Activated CD8-positive, alpha-beta memory T cell treated with anti-CD3 and anti-CD28 coated beads, Interleukin-2, amount 10 ng/mL, durations not matched to agents 7 days and 5 days (primary cell): ENCODE measurements around the gene FKBP3. TPM values are rescaled to one million over a fixed set of nuclear protein-coding genes. Genes with fewer than 3 reads are reported as not detected.
"Not testable (repeated sequence)": the region's sequence is repeated elsewhere in the genome, so short reads cannot be mapped to it uniquely, and the experiment has no call there.

Source experiments
- ATAC-seq: fragments of 150-1000 bp; cut with Tn5 transposase; one replicate; pipeline ENCODE4 v1.10.0; 2021; ENCODE audit warnings: moderate library complexity
- CTCF ChIA-PET: fragments of 350-600 bp; sonication (Branson Sonifier 250); formaldehyde crosslinking; loops from one replicate; lab custom pipeline; 2021; ENCODE audit warnings: antibody characterized with exemption; lab: Charles Lee
- DNase-seq: peaks from one replicate; pipeline ENCODE4 v3.0.0-alpha.2; 2020
- H3K27ac Mint-ChIP-seq: one replicate; pipeline ENCODE4 v1.8.0; 2021; ENCODE audit warnings: mild to moderate bottlenecking, mixed read lengths
- H3K27me3 Mint-ChIP-seq: one replicate; pipeline ENCODE4 v1.8.0; 2021; ENCODE audit warnings: mixed read lengths
- H3K36me3 Mint-ChIP-seq: one replicate; pipeline ENCODE4 v1.8.0; 2021; ENCODE audit warnings: mild to moderate bottlenecking, mixed read lengths
- H3K4me1 Mint-ChIP-seq: one replicate; pipeline ENCODE4 v1.8.0; 2021; ENCODE audit warnings: mixed read lengths
- H3K4me3 Mint-ChIP-seq: one replicate; pipeline ENCODE4 v1.8.0; 2021; ENCODE audit warnings: mild to moderate bottlenecking, moderate library complexity, mixed read lengths
- H3K9me3 Mint-ChIP-seq: one replicate; pipeline ENCODE4 v1.8.0; 2022; ENCODE audit warnings: low read depth, mixed read lengths
- total RNA-seq, 2 experiments: library from RNA; stranded (reverse); gene quantifications; one replicate each; pipeline ENCODE4 v1.2.3, GENCODE V29; 2021

FKBP3 gene
- total RNA-seq = 10 to 100 TPM; 65.2 to 72.6 TPM

DNA sequence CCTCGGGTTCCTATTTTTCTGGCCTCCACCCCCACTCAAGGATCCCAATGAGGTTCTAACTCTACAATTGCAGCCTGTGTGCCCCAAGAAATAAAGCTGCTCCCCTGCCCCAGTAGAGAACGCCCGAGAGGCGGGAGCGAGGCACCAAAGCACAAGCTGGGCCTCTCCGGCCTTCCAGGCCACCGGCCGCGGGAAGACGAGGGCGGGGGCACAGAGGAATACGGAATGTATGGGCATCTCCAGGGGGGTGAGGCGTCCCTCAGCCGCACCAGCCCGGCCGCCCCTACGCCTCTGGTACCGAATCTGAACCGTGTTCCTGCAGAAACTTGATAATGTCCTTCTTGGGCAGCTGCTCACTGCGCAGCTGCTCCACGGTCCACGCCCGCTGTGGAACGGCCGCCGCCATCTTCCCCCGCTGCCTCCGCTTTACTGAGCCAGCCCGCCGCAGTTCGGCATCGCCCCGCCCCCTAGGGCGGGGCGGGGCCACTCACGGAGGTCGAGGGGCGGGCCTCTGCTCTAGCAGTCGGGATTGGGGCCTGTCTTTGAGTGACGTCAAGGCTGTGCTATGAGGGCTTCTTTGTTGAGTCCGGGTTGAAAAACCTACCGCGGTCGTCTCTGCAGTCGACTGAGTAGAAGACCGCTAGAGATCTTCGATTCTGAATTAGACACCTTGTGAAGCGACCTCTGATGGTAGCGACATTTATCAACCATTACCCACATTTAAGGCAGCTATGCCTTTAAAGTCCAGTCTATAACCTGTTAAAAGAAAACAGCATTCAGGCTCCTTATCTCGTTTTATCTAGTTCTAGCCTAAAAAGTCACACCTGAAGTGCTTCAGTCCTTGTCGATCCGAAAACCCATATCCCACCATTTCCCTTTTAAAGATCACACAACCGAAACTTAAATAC is at the start of gene FKBP3:
Gene FKBP3, minus strand, starts transcription at position 431 of the 908 bp plus-strand sequence. Its CDS starts 25 bp downstream, at position 406.
- peaks cover 4% of the 10 kb centered on the region for H3K36me3 Mint-ChIP-seq
- H3K27me3 Mint-ChIP-seq = no peaks in the 10 kb centered on the region
- DNase-seq (peak; percentile 98), ATAC-seq (peak; percentile 92)
- H3K4me3 Mint-ChIP-seq = peak within 1 kb of the TSS; percentile 95
- peaks cover 34% of the 10 kb centered on the region for H3K4me1 Mint-ChIP-seq
- CTCF ChIA-PET = interaction anchor here (1.0 to 2.0 kb wide), 6 partner anchors 12 to 172 kb away, joined by 3 to 6 read pairs (median 4); partner anchors contain the start of genes KLHL28, MIS18BP1 and TOGARAM1
- peak within 1 kb of the TSS; percentile 100 for H3K27ac Mint-ChIP-seq
- no peaks in the 10 kb centered on the region for H3K9me3 Mint-ChIP-seq

DNA sequence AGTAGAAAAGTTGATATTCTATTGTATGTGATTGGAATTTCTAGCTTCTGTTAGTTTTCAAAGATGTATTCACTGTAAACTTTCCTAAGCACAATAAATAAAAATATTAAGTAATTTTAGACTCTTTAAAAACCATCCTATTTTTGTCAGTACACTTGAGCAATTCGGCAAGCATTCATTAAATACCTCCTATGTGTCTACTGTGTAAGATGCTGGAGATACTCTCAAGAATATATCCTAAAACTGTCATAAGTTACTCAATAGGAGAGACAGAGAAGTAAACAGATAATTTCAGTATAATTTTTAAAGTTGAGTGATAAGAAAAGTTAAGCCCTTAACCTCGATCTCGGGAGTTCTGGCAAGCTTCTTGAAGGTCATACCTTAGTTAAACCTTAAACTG is 47.5 kb upstream of the FKBP3 start:
- H3K4me1 Mint-ChIP-seq = no peaks in the 10 kb centered on the region
- CTCF ChIA-PET = no interaction called here
- H3K36me3 Mint-ChIP-seq = peaks cover 19% of the 10 kb centered on the region
- no peak for ATAC-seq
- no peaks in the 10 kb centered on the region for H3K27me3 Mint-ChIP-seq
- no peak overlapping the region for H3K4me3 Mint-ChIP-seq
- DNase-seq = no peak
- no peaks in the 10 kb centered on the region for H3K9me3 Mint-ChIP-seq
- no peak overlapping the region for H3K27ac Mint-ChIP-seq

DNA sequence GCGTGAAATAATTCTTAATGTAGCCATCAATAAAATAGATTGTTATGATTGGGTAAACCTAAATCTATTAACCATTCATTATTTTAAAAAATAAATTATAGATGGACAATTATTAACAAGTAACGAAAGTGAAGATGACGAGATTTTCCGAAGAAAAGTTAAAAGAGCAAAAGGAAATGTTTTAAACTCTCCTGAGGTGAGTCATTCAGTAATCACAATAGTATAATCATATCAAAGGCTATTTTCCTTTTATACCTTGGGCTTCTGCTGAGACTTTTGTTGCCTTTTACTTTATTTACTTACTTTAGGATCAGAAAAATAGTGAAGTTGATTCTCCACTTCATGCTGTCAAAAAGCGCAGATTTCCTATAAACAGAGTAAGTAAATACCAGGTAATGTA is 47.0 kb upstream of the FKBP3 start:
- CTCF ChIA-PET = no interaction called here
- H3K4me3 Mint-ChIP-seq = no peak overlapping the region

DNA sequence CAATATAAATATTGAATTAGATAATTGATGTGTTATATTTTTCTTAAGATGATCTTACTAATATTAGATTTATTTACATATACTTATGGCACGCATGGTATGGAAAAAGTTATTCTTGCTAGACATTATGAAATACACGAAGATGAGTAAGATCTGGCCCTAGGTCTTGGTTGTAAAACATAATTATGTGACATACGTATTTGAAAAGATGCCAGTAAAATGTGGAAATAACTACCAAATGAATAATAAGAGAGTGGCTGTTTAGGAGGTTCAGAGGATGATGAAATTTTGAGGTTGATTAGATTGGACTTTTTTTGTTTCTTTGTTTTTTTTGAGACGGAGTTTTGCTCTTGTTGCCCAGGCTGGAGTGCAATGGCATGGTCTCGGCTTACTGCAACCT is 42.8 kb upstream of the FKBP3 start:
- CTCF ChIA-PET = no interaction called here
- no peak overlapping the region for H3K4me3 Mint-ChIP-seq
- H3K9me3 Mint-ChIP-seq = no peaks in the 10 kb centered on the region
- ATAC-seq (no peak), DNase-seq (no peak)
- H3K36me3 Mint-ChIP-seq = peaks cover 11% of the 10 kb centered on the region
- H3K4me1 Mint-ChIP-seq = no peaks in the 10 kb centered on the region
- no peaks in the 10 kb centered on the region for H3K27me3 Mint-ChIP-seq
- no peak overlapping the region for H3K27ac Mint-ChIP-seq

More for the DNA sequence above, 47.0 kb upstream of the FKBP3 start:
- Mint-ChIP-seq H3K36me3 (peaks cover 15% of the 10 kb centered on the region), H3K9me3 (no peaks in the 10 kb centered on the region), H3K27ac (no peak overlapping the region), H3K4me1 (no peaks in the 10 kb centered on the region), H3K27me3 (no peaks in the 10 kb centered on the region)
- ATAC-seq = no peak
- DNase-seq = no peak

DNA sequence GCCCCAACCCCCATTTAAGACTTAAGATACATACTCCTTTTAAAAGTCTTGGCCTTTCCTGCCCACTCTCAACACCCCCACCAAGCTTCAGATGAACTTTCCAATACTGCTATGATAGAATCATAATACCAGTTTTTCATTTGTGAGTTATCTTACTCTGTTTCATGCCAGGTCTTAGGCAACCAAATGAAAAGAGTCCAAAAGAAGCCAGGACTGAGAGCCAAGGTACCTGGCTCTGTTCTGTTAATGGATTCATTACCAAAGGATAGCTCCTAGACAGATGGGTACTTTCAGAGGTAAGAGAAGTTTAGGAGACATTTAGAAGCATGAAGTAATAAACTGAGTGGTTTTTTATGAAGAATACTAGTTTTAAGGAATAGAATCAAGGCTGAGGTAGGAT is 35.6 kb upstream of the FKBP3 start:
- H3K27me3 Mint-ChIP-seq = no peaks in the 10 kb centered on the region
- H3K4me1 Mint-ChIP-seq = no peaks in the 10 kb centered on the region
- no peak overlapping the region for H3K4me3 Mint-ChIP-seq
- CTCF ChIA-PET = interaction anchor here (1.5 kb wide), 1 partner anchor 9 kb away, joined by 3 read pairs; no protein-coding TSS in a partner anchor
- H3K27ac Mint-ChIP-seq = no peak overlapping the region
- H3K9me3 Mint-ChIP-seq = no peaks in the 10 kb centered on the region
- no peak for DNase-seq
- H3K36me3 Mint-ChIP-seq = peaks cover 21% of the 10 kb centered on the region
- no peak for ATAC-seq

DNA sequence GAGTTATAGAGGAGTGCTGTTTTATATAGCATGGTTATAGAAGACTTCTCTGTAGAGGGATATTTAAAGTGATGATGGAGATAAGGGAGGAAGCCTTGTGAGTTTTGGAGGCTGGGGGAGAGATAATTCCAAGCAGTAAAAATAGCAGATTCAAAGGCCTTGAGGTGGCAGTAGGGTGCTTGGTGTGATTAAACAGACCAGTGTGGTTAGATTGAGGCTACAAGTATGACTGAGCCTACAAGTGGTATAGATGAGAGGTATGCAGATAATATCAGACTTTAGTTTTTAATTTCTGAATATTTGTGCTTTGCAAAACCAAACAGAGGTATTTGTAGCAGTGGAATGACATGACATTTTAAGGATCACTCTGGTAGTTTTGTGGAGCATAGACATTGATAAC is 21.8 kb upstream of the FKBP3 start:
- H3K9me3 Mint-ChIP-seq = no peaks in the 10 kb centered on the region
- H3K4me1 Mint-ChIP-seq = peaks cover 13% of the 10 kb centered on the region
- ATAC-seq (peak; percentile 93), DNase-seq (peak; percentile 61)
- CTCF ChIA-PET = interaction anchor here (1.4 kb wide), 1 partner anchor 113 kb away, joined by 3 read pairs; no protein-coding TSS in a partner anchor
- no peaks in the 10 kb centered on the region for H3K27me3 Mint-ChIP-seq
- peaks cover 17% of the 10 kb centered on the region for H3K36me3 Mint-ChIP-seq
- no peak overlapping the region for H3K27ac Mint-ChIP-seq
- H3K4me3 Mint-ChIP-seq = no peak overlapping the region

DNA sequence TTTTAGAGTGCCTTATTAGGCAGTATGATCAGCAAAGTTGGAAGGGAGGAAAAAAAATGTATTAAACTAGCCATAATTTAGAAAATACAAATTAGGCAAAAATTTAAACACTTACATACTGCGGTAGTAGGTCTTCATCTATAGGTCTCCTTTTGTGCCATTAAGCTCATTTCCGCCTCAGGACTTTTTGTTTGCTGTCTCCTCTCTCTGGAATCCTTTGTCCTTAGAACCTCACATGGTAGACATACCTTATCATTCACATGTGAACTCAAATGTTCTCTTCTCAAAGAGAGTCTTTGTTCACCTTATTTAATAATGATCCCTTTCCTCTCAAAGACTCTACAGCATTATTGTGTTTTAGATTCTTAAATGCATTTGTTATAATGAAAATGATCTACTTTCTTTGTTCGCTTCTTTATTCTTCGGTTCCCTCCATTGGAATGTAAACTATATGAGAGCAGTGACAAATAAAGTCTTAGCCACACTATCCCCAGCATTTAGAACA is 16.2 kb upstream of the FKBP3 start:
- no peak overlapping the region for H3K4me3 Mint-ChIP-seq
- no peaks in the 10 kb centered on the region for H3K27me3 Mint-ChIP-seq
- H3K4me1 Mint-ChIP-seq = peaks cover 3% of the 10 kb centered on the region
- no peak overlapping the region for H3K27ac Mint-ChIP-seq
- DNase-seq = no peak
- CTCF ChIA-PET = no interaction called here
- H3K36me3 Mint-ChIP-seq = peaks cover 15% of the 10 kb centered on the region
- H3K9me3 Mint-ChIP-seq = no peaks in the 10 kb centered on the region
- ATAC-seq = no peak

DNA sequence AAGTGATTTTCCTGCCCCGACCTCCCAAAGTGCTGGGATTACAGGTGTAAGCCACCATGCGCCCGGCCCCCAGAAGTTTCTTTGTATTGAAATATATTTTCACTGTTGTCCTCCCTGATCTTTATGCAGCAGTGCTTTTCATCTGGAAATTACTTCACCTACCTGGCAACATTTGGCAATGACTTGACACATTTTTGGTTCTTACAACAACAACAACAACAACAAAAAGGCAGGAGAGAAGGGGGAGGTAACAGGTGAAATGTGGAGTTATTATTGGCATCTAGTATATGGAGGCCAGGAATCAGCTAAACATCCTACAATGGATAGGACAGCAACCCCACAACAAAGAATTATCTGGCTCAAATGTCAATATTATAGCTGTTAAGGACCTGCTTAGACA is 15.3 kb upstream of the FKBP3 start:
- H3K27me3 Mint-ChIP-seq = no peaks in the 10 kb centered on the region
- H3K27ac Mint-ChIP-seq = no peak overlapping the region
- H3K9me3 Mint-ChIP-seq = no peaks in the 10 kb centered on the region

DNA sequence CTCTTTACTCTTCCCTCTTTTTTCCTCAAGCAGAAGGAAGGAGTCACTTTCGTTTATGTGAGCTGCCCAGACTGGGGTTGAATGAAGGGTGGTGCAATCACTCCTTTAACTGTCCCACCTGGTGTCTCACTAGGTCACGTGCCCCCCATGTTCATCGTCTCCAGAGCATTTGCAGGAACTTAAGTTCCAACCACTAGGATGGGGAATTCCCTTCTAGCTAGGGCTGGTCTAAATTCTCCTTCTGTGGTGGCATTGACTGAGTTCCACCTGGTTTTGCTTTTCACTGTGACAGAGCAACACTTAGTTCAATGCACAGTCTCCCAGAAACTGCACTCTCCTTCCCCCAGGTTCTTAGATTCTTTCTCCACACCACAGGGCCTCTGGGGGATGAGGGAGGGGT is 10.9 kb upstream of the FKBP3 start:
- CTCF ChIA-PET = no interaction called here
- peaks cover 24% of the 10 kb centered on the region for H3K36me3 Mint-ChIP-seq
- no peaks in the 10 kb centered on the region for H3K9me3 Mint-ChIP-seq
- H3K27ac Mint-ChIP-seq = no peak overlapping the region
- peaks cover 12% of the 10 kb centered on the region for H3K4me1 Mint-ChIP-seq
- DNase-seq (no peak), ATAC-seq (no peak)
- H3K4me3 Mint-ChIP-seq = no peak overlapping the region
- H3K27me3 Mint-ChIP-seq = no peaks in the 10 kb centered on the region

More for the DNA sequence above, 15.3 kb upstream of the FKBP3 start:
- Mint-ChIP-seq H3K4me3 (no peak overlapping the region), H3K36me3 (peaks cover 23% of the 10 kb centered on the region), H3K4me1 (peaks cover 5% of the 10 kb centered on the region)
- ATAC-seq (no peak), DNase-seq (no peak)
- CTCF ChIA-PET = no interaction called here

DNA sequence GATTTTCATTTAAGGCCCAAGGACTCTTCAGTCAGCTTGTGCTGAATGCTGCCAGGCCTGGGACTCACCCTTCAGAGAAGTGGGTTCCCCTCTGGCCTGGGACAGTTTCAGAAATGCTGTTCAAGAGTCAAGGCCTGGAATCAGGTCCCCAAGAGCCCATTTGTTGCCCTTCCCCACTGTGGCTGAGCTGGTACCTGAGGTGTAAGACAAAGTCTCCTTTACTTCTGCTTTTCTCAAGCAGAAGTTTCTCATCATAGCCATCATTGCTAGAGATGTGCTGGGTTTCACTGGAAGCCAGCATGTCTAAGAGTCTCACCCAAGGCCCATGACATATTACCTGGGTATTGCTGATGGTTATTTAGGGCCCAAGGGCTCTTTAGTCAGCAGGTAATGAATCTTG is 10.4 kb upstream of the FKBP3 start:
- Mint-ChIP-seq H3K4me3 (no peak overlapping the region), H3K27ac (no peak overlapping the region), H3K27me3 (no peaks in the 10 kb centered on the region), H3K4me1 (peaks cover 16% of the 10 kb centered on the region), H3K36me3 (peaks cover 21% of the 10 kb centered on the region), H3K9me3 (no peaks in the 10 kb centered on the region)
- ATAC-seq (no peak), DNase-seq (no peak)
- CTCF ChIA-PET = no interaction called here

DNA sequence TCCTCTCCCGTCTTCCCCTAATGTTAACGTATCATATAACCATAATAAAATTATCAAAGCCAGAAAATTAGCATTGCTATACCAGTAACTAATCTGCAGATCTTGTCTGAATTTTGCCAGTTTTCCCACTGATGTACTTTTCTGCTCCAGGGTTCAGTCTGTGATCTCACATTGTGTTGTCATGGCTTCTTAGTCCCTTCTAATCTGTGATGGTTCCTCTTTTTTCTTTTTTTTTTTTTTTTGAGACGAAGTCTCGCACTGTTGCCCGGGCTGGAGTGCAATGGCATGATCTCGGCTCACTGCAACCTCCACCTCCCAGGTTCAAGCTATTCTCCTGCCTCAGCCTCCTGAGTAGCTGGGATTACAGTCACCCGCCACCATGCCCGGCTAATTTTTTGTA is 7.8 kb upstream of the FKBP3 start:
- H3K27me3 Mint-ChIP-seq, DNase-seq, CTCF ChIA-PET, ATAC-seq, H3K4me3 Mint-ChIP-seq, H3K27ac Mint-ChIP-seq, H3K9me3 Mint-ChIP-seq: not testable (repeated sequence)
- Mint-ChIP-seq H3K4me1 (peaks cover 34% of the 10 kb centered on the region), H3K36me3 (peaks cover 20% of the 10 kb centered on the region)

DNA sequence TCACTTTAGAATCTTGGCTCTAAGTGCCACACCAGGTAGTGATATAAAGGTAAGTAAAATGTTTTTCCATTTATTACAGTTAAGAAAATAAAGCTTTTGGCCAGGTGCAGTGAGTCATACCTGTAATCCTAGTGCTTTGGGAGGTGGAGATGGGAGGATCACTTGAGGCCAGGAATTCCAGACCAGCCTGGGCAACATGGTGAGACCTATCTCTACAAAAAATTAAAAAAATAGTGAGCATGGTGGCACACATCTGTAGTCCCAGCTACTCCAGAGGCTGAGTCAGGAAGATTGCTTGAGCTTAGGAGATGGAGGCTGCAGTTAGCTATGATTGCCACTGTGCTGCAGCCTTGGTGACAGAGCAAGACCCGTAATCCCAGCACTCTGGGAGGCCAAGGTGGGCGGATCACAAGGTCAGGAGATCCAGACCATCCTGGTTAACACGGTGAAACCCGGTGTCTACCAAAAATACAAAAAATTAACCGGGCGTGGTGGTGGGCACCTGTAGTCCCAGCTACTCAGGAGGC is 6.4 kb upstream of the FKBP3 start:
- CTCF ChIA-PET = no interaction called here
- Mint-ChIP-seq H3K36me3 (peaks cover 15% of the 10 kb centered on the region), H3K27me3 (no peaks in the 10 kb centered on the region), H3K4me3 (no peak overlapping the region), H3K27ac (no peak overlapping the region), H3K9me3 (no peaks in the 10 kb centered on the region), H3K4me1 (peaks cover 36% of the 10 kb centered on the region)
- DNase-seq (no peak), ATAC-seq (no peak)

DNA sequence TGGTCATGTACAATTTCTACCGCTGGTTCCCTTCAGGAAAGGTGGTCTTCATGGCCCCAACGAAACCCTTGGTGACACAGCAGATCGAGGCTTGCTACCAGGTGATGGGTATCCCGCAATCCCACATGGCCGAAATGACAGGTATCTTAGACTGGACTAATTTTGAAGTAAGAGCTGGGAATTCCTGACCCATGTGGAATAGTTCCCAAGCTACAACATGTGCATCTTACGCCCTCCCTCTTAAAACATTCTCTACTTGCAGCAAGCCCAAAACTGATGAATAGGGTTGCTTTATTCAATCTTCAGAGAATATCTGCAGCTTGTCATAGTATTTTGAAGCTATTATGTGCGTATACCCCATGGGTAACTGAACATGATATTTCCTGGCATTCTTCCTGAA is 2.1 kb upstream of the FKBP3 start:
- H3K36me3 Mint-ChIP-seq = peaks cover 2% of the 10 kb centered on the region
- H3K27ac Mint-ChIP-seq = peak overlapping the region; percentile 100
- ATAC-seq = no peak
- no peaks in the 10 kb centered on the region for H3K27me3 Mint-ChIP-seq
- DNase-seq = no peak
- no peaks in the 10 kb centered on the region for H3K9me3 Mint-ChIP-seq
- H3K4me3 Mint-ChIP-seq = peak overlapping the region; percentile 95
- CTCF ChIA-PET = interaction anchor here (1.0 to 1.9 kb wide), 3 partner anchors 117 to 223 kb away, joined by 3 to 7 read pairs (median 5); partner anchors contain the start of gene MIS18BP1
- H3K4me1 Mint-ChIP-seq = peaks cover 41% of the 10 kb centered on the region
